ENCODE data around the gene RGL1. TPM values are rescaled to one million over a fixed set of nuclear protein-coding genes. Genes with fewer than 3 reads are reported as not detected.
"Not testable (repeated sequence)": the region's sequence is repeated elsewhere in the genome, so short reads cannot be mapped to it uniquely, and the experiment has no call there.

RGL1 gene
- total RNA-seq, 4 donors from 2014 or later: 31.5 to 51.5 (median 37.5) TPM

DNA sequence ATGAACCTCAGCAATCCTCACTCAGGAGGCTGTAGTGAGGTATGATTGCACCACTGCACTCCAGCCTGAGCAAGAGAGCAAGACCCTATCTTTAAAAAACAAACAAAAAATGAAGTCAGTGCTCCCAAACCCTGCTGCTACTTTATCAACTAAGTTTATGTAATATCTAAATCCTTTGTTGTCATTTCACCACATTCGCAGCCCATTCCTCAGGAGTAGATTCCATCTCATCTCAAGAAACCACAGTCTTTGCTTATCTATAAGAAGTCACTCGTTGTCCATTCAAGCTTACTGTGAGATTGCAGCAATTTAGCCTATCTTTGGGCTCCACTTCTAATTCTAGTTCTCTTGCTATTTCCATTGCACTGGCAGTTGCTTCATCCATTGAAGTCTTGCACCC, 44.3 kb upstream of the RGL1 start:
- TF ChIP-seq POLR2AphosphoS5 (IDR thresholded peaks at IDR 0.05) (no peak), EP300 (IDR thresholded peaks at IDR 0.05) (no peak), POLR2A (IDR thresholded peaks at IDR 0.05; ENCODE audit: low read depth) (no peak)
- TF ChIP-seq, protein P1, sequence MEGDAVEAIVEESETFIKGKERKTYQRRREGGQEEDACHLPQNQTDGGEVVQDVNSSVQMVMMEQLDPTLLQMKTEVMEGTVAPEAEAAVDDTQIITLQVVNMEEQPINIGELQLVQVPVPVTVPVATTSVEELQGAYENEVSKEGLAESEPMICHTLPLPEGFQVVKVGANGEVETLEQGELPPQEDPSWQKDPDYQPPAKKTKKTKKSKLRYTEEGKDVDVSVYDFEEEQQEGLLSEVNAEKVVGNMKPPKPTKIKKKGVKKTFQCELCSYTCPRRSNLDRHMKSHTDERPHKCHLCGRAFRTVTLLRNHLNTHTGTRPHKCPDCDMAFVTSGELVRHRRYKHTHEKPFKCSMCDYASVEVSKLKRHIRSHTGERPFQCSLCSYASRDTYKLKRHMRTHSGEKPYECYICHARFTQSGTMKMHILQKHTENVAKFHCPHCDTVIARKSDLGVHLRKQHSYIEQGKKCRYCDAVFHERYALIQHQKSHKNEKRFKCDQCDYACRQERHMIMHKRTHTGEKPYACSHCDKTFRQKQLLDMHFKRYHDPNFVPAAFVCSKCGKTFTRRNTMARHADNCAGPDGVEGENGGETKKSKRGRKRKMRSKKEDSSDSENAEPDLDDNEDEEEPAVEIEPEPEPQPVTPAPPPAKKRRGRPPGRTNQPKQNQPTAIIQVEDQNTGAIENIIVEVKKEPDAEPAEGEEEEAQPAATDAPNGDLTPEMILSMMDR (IDR thresholded peaks at IDR 0.05): no peak
- H3K4me3 ChIP-seq: no peak overlapping the region
- H3K27me3 ChIP-seq: no peaks in the 10 kb centered on the region
- no peak for DNase-seq (ENCODE audit: extremely low spot score)
- intact Hi-C loops (cut with DNase I): no loop called here
- 78% methylated on average over 2 of the region's 2 CpGs for WGBS
- no peak overlapping the region for H3K27ac ChIP-seq (replicated peaks in 1 of 4)
- no peaks in the 10 kb centered on the region for H3K36me3 ChIP-seq
- H3K9me3 ChIP-seq: peaks cover 0 to 7% (median 0%) of the 10 kb centered on the region in 4 donors
- H3K4me1 ChIP-seq: no peaks in the 10 kb centered on the region

DNA sequence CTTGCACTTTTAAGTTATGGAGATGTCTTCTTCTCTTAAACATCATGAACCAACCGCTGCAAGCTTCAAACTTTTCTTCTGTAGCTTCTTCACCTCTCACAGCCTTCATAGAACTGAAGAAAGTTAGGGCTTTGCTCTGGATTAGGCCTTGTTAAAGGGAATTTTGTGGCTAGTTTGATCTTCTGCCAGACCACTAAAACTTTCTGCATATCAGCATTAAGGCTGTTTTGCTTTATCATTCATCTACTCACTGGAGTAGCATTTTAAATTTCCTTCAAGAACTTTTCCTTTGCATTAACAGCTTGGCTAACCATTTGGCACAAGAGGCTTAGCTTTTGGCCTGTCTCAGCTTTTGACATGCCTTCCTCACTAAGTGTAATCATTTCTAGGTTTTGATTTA, 43.0 kb upstream of the RGL1 start:
- no peak overlapping the region for H3K4me3 ChIP-seq
- H3K9me3 ChIP-seq: peaks cover 0 to 7% (median 0%) of the 10 kb centered on the region in 4 donors
- no peak for TF ChIP-seq EP300 (IDR thresholded peaks at IDR 0.05)
- TF ChIP-seq, protein P1 (IDR thresholded peaks at IDR 0.05): no peak
- TF ChIP-seq POLR2A (IDR thresholded peaks at IDR 0.05; ENCODE audit: low read depth): no peak
- no peak for TF ChIP-seq POLR2AphosphoS5 (IDR thresholded peaks at IDR 0.05)
- intact Hi-C loops (cut with DNase I): no loop called here
- H3K4me1 ChIP-seq: no peaks in the 10 kb centered on the region
- H3K27me3 ChIP-seq: no peaks in the 10 kb centered on the region
- no peak for DNase-seq (ENCODE audit: extremely low spot score)
- no peak overlapping the region for H3K27ac ChIP-seq (replicated peaks in 1 of 4)
- H3K36me3 ChIP-seq: no peaks in the 10 kb centered on the region
- WGBS: 100% methylated on average over 1 of the region's 1 CpG

DNA sequence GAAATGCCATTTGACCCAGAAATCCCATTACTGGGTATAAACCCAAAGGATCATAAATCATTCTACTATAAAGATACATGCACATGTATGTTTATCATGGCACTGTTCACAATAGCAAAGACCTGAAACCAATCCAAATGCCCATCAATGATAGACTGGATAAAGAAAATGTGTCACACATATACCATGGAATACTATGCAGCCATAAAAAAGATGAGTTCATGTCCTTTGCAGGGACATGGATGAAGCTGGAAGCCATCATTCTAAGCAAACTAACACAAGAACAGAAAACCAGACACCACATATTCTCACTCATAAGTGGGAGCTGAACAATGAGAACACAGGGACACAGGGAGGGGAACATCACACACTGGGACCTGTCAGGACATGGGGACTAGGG, 42.1 kb upstream of the RGL1 start:
- H3K36me3 ChIP-seq; H3K27me3 ChIP-seq; H3K9me3 ChIP-seq; H3K27ac ChIP-seq (replicated peaks in 1 of 4); H3K4me1 ChIP-seq; DNase-seq (ENCODE audit: extremely low spot score); intact Hi-C loops (cut with DNase I); H3K4me3 ChIP-seq: not testable (repeated sequence)

DNA sequence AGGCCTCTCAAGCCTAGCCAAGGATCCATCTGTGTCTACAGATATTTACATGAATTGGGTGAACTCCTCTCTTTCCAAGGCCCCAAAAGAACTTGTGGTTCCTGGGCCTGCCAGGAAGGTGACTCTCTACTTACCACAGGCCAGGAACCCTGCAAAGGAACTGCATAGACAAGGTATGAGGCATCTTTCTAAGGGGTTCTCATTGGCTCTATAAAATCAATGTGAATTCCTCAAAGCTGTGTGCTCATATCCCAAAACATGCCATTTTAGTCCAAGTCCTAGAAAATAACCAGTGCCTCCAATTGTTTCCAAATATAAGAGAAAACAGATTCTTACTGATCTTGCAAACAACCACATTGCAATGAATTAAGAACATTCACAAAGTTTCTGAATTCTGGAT, 39.9 kb upstream of the RGL1 start:
- H3K36me3 ChIP-seq: no peaks in the 10 kb centered on the region
- H3K27me3 ChIP-seq: no peaks in the 10 kb centered on the region
- TF ChIP-seq POLR2A (IDR thresholded peaks at IDR 0.05; ENCODE audit: low read depth) (no peak), POLR2AphosphoS5 (IDR thresholded peaks at IDR 0.05) (no peak), EP300 (IDR thresholded peaks at IDR 0.05) (no peak)
- TF ChIP-seq, protein P1 (IDR thresholded peaks at IDR 0.05): no peak
- no peak overlapping the region for H3K27ac ChIP-seq (replicated peaks in 1 of 4)
- H3K9me3 ChIP-seq: peaks cover 0 to 11% (median 0%) of the 10 kb centered on the region in 4 donors
- no peak for DNase-seq (ENCODE audit: extremely low spot score)
- no peaks in the 10 kb centered on the region for H3K4me1 ChIP-seq
- no peak overlapping the region for H3K4me3 ChIP-seq
- intact Hi-C loops (cut with DNase I): no loop called here

DNA sequence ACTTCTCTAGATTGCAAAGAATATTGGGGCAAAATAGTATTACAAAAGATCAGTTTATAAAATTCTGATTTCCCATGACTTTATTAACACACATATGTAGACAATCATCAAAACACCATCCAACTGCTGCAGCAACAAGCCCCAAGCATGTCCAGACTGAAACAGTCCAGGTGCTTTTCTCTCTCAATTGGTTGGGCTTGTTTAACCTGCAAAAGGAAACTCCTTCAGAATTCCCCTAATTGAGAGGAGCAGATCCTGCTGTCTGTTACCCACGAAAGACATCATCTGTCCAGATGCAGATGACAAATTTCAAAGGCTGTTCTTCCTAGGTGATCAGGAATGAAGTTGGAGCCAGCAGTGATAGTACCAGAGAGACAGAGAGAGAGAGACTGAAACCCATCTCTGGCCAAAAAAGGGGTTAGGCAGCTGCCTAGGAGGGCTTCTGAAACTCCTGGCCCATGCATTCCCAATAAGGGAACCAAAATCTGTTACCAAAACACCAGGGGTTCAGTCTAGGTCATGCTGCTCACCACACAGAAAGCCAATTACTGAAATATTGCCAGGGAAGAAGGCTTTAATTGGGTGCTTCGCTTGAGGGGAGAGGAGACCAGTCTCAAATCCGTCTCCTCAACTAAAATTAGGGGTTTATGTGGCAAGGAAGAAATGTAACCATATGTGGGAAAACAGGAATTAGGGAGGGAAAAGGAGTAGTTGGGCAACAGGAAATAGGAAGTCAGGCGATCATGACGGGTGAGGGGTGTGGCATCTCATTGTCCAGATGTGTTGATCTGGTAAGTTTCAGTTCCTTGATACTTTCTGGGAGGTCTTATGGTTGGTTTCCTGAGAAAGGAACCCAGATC, 34.7 kb upstream of the RGL1 start:
- TF ChIP-seq POLR2AphosphoS5 (IDR thresholded peaks at IDR 0.05): no peak
- TF ChIP-seq, protein P1 (IDR thresholded peaks at IDR 0.05): no peak
- 57% methylated on average over 5 of the region's 5 CpGs for WGBS
- H3K36me3 ChIP-seq: no peaks in the 10 kb centered on the region
- intact Hi-C loops (cut with DNase I): no loop called here
- DNase-seq (ENCODE audit: extremely low spot score): no peak
- H3K27ac ChIP-seq (replicated peaks in 1 of 4): no peak overlapping the region
- H3K4me1 ChIP-seq: no peaks in the 10 kb centered on the region
- peaks cover 0 to 13% (median 0%) of the 10 kb centered on the region in 4 donors for H3K9me3 ChIP-seq
- no peak overlapping the region for H3K4me3 ChIP-seq
- H3K27me3 ChIP-seq: no peaks in the 10 kb centered on the region

Data from esophagus muscularis mucosa (tissue), 4 donors.